ENCODE data around the gene ANTXR2. TPM values are rescaled to one million over a fixed set of nuclear protein-coding genes. Genes with fewer than 3 reads are reported as not detected.

ANTXR2 gene
- total and polyA plus RNA-seq, 9 of the 15 experiments (the other 6 are each of a cell fraction or from before 2014, with no cell fraction given) = 10.1 to 83.8 (median 60.3) TPM

- TF ChIP-seq GTF2B (IDR thresholded peaks at IDR 0.05; ENCODE audit: extremely low read depth, insufficient read length) (no peak), ARID3B (CRISPR knock-in tag; IDR thresholded peaks at IDR 0.05; ENCODE audit: borderline replicate concordance) (no peak)
These were observed 190.2 kb downstream of the ANTXR2 start (continued) for GRCh38 chr4:79882806-79883205.

GRCh38 chr4:79881407-79881806 lies 191.6 kb downstream of the ANTXR2 start:
- no TSS peak for BruUV-seq (replicated peaks)
- POLR2A ChIA-PET = no interaction called here
- Histone ChIP-seq H3K9me3 (replicated peaks; ENCODE audit: control insufficient read depth, insufficient read depth, low read depth, low read length) (0 out of 2 replicates have a peak, but pooled peaks cover 2% of the 10 kb centered on the region), H4K20me1 (replicated peaks; ENCODE audit: control insufficient read depth, insufficient read depth, low read length) (no peaks in the 10 kb centered on the region), H3K4me1 (replicated peaks in 1 of 2; ENCODE audit: control insufficient read depth in 2 of 2, insufficient read depth in 2 of 2, low read length in 2 of 2) (no peaks in the 10 kb centered on the region), H3K27me3 (ENCODE audit: control insufficient read depth in 2 of 2, insufficient read depth in 2 of 2, low read length in 2 of 2) (no peaks in the 10 kb centered on the region), H3K27ac (ENCODE audit: extremely low read depth, low read depth, low read length) (no peak overlapping the region), H3K9ac (ENCODE audit: insufficient read depth in 1 of 2, low read depth in 2 of 2, low read length in 2 of 2) (no peak overlapping the region), H3K36me3 (ENCODE audit: control insufficient read depth, insufficient read depth, low read length) (no peaks in the 10 kb centered on the region), H3K9me1 (ENCODE audit: control insufficient read depth, insufficient read depth, low read length) (no peaks in the 10 kb centered on the region), H2AFZ (ENCODE audit: low read depth, low read length) (no peak overlapping the region), H3K79me2 (ENCODE audit: control insufficient read depth, insufficient read depth, low read length) (no peaks in the 10 kb centered on the region), H3K4me2 (ENCODE audit: insufficient read depth, low read length) (no peak overlapping the region), H3K4me3 (no peak overlapping the region)
- ATAC-seq (no peak), FAIRE-seq (no peak), DNase-seq (ENCODE audit: extremely low read depth in 1 of 4, low spot score in 3 of 4) (no peak)
- TF ChIP-seq AFF4 (CRISPR knock-in tag; IDR thresholded peaks at IDR 0.05) (no peak), HIVEP1 (CRISPR knock-in tag; IDR thresholded peaks at IDR 0.05) (no peak), CGGBP1 (CRISPR knock-in tag; IDR thresholded peaks at IDR 0.05) (no peak), ZFP1 (CRISPR knock-in tag; IDR thresholded peaks at IDR 0.05) (no peak), NFIC (IDR thresholded peaks at IDR 0.05) (no peak), NRF1 (conservative IDR thresholded peaks at IDR 0.05 in 1 of 2, IDR thresholded peaks at IDR 0.05 in 1 of 2) (no peak), KLF6 (CRISPR knock-in tag; IDR thresholded peaks at IDR 0.05; ENCODE audit: borderline replicate concordance) (no peak), HES1 (IDR thresholded peaks at IDR 0.05; ENCODE audit: low read depth) (no peak), MYC (IDR thresholded peaks at IDR 0.05; ENCODE audit: low read depth, low read length) (no peak), MYC (CRISPR knock-in tag; IDR thresholded peaks at IDR 0.05; ENCODE audit: borderline replicate concordance, low read depth) (no peak), SIX5 (IDR thresholded peaks at IDR 0.05; ENCODE audit: borderline replicate concordance in 1 of 2, insufficient read depth in 1 of 2, low read depth in 1 of 2, low read length in 2 of 2) (no peak), ZKSCAN1 (IDR thresholded peaks at IDR 0.05; ENCODE audit: low read depth, low read length) (no peak)
- in situ Hi-C loops (cut with MboI) = no loop called here
- CTCF ChIA-PET (ENCODE audit: low intra/inter-chr PET ratio) = interaction anchor here (0.6 kb wide), 1 partner anchor 8 kb away, joined by 4 read pairs; no protein-coding TSS in a partner anchor
- intact Hi-C loops (cut with micrococcal nuclease) = no loop called here

All from K562 (cell line).